ENCODE data around the gene ARID1B. TPM values are rescaled to one million over a fixed set of nuclear protein-coding genes. Genes with fewer than 3 reads are reported as not detected.
"Not testable (repeated sequence)": the region's sequence is repeated elsewhere in the genome, so short reads cannot be mapped to it uniquely, and the experiment has no call there.

Gene ARID1B
- total RNA-seq, 1 donor from 2014 or later = 46.4 TPM

GRCh38 chr6:156934069-156934460 is 156.9 kb downstream of the ARID1B start:
- no peak for ATAC-seq
- intact Hi-C loops (cut with DNase I) = loop anchor here (5.0 kb wide), 2 partner anchors 47 to 147 kb away; no protein-coding TSS in a partner anchor

GRCh38 chr6:156935000-156935399 is 157.8 kb downstream of the ARID1B start:
- ATAC-seq (no peak), DNase-seq (ENCODE audit: missing footprints) (no peak)
- intact Hi-C loops (cut with DNase I) = loop anchor here (5.0 kb wide), 2 partner anchors 48 to 148 kb away; no protein-coding TSS in a partner anchor

More at GRCh38 chr6:156934069-156934460, 156.9 kb downstream of the ARID1B start:
- DNase-seq (ENCODE audit: missing footprints) = no peak

GRCh38 chr6:156938143-156938542 is 161.0 kb downstream of the ARID1B start:
- intact Hi-C loops (cut with DNase I) = no loop called here
- DNase-seq (ENCODE audit: missing footprints) = no peak
- no peak for ATAC-seq

- no peak for ATAC-seq
- intact Hi-C loops (cut with DNase I) = no loop called here
- DNase-seq (ENCODE audit: missing footprints) = no peak
Observed at GRCh38 chr6:156940221-156940620, 163.0 kb downstream of the ARID1B start.

- DNase-seq (ENCODE audit: missing footprints) (no peak), ATAC-seq (no peak)
- intact Hi-C loops (cut with DNase I) = no loop called here
Observed at GRCh38 chr6:156942266-156942665, 165.1 kb downstream of the ARID1B start.

- intact Hi-C loops (cut with DNase I) = no loop called here
- DNase-seq (ENCODE audit: missing footprints) (no peak), ATAC-seq (no peak)
Observed at GRCh38 chr6:156943166-156943565, 166.0 kb downstream of the ARID1B start.

GRCh38 chr6:156943816-156944215 is 166.6 kb downstream of the ARID1B start:
- intact Hi-C loops (cut with DNase I) = no loop called here
- DNase-seq (ENCODE audit: missing footprints) (no peak), ATAC-seq (no peak)

GRCh38 chr6:156944412-156944811 is 167.2 kb downstream of the ARID1B start:
- intact Hi-C loops (cut with DNase I) = no loop called here
- ATAC-seq = no peak

GRCh38 chr6:156945789-156946172 is 168.6 kb downstream of the ARID1B start:
- intact Hi-C loops (cut with DNase I); ATAC-seq; DNase-seq (ENCODE audit: missing footprints): not testable (repeated sequence)

More at GRCh38 chr6:156944412-156944811, 167.2 kb downstream of the ARID1B start:
- no peak for DNase-seq (ENCODE audit: missing footprints)

- ATAC-seq (no peak), DNase-seq (ENCODE audit: missing footprints) (no peak)
- intact Hi-C loops (cut with DNase I) = no loop called here
Observed at GRCh38 chr6:156946370-156946936, 169.3 kb downstream of the ARID1B start.

GRCh38 chr6:156948277-156948676 is 171.1 kb downstream of the ARID1B start:
- DNase-seq (ENCODE audit: missing footprints) (no peak), ATAC-seq (no peak)
- intact Hi-C loops (cut with DNase I) = no loop called here

GRCh38 chr6:156948807-156949206 is 171.6 kb downstream of the ARID1B start:
- intact Hi-C loops (cut with DNase I) = no loop called here
- ATAC-seq = no peak
- no peak for DNase-seq (ENCODE audit: missing footprints)

GRCh38 chr6:156949376-156949775 is 172.2 kb downstream of the ARID1B start:
- DNase-seq (ENCODE audit: missing footprints) (no peak), ATAC-seq (peak; percentile 38)
- intact Hi-C loops (cut with DNase I) = no loop called here

- ATAC-seq (no peak), DNase-seq (ENCODE audit: missing footprints) (no peak)
- intact Hi-C loops (cut with DNase I) = loop anchor here (5.0 to 10.0 kb wide), 2 partner anchors 263 to 385 kb away; no protein-coding TSS in a partner anchor
Observed at GRCh38 chr6:156950084-156950483, 172.9 kb downstream of the ARID1B start.

- intact Hi-C loops (cut with DNase I) = loop anchor here (5.0 to 10.0 kb wide), 2 partner anchors 263 to 386 kb away; no protein-coding TSS in a partner anchor
- DNase-seq (ENCODE audit: missing footprints) (no peak), ATAC-seq (no peak)
Observed at GRCh38 chr6:156950531-156950930, 173.4 kb downstream of the ARID1B start.

GRCh38 chr6:156952401-156952800 is 175.2 kb downstream of the ARID1B start:
- intact Hi-C loops (cut with DNase I) = loop anchor here (5.0 to 10.0 kb wide), 2 partner anchors 265 to 388 kb away; no protein-coding TSS in a partner anchor
- DNase-seq (ENCODE audit: missing footprints) (no peak), ATAC-seq (no peak)

GRCh38 chr6:156953127-156953478 is 175.9 kb downstream of the ARID1B start:
- DNase-seq (ENCODE audit: missing footprints) = no peak
- peak; percentile 6 for ATAC-seq
- intact Hi-C loops (cut with DNase I) = loop anchor here (5.0 to 10.0 kb wide), 2 partner anchors 266 to 388 kb away; no protein-coding TSS in a partner anchor

- no peak for DNase-seq (ENCODE audit: missing footprints)
- intact Hi-C loops (cut with DNase I) = loop anchor here (2.0 to 10.0 kb wide), 3 partner anchors 171 to 389 kb away; no protein-coding TSS in a partner anchor
- peak; percentile 73 for ATAC-seq
Observed at GRCh38 chr6:156953479-156954146, 176.4 kb downstream of the ARID1B start.

GRCh38 chr6:156954191-156954590 is 177.0 kb downstream of the ARID1B start:
- intact Hi-C loops (cut with DNase I) = loop anchor here (2.0 to 10.0 kb wide), 3 partner anchors 171 to 389 kb away; no protein-coding TSS in a partner anchor
- DNase-seq (ENCODE audit: missing footprints) = no peak
- no peak for ATAC-seq

- intact Hi-C loops (cut with DNase I) = loop anchor here (2.0 to 10.0 kb wide), 5 partner anchors 67 to 390 kb away; no protein-coding TSS in a partner anchor
- ATAC-seq (no peak), DNase-seq (ENCODE audit: missing footprints) (no peak)
Observed at GRCh38 chr6:156954816-156955215, 177.6 kb downstream of the ARID1B start.
